C4-2B (cell line): Measurements from ENCODE around the gene CD99.

ENCODE experiments used
- CTCF ChIP-seq: fragments of 450-650 bp; conservative IDR thresholded peaks from 2 replicates; pipeline ENCODE4 v1.5.1; 2017; ENCODE audit warnings: mild to moderate bottlenecking
- ZFX ChIP-seq: fragments of 450-650 bp; IDR thresholded peaks from 2 replicates; pipeline ENCODE4 v1.6.1; 2017

DNA sequence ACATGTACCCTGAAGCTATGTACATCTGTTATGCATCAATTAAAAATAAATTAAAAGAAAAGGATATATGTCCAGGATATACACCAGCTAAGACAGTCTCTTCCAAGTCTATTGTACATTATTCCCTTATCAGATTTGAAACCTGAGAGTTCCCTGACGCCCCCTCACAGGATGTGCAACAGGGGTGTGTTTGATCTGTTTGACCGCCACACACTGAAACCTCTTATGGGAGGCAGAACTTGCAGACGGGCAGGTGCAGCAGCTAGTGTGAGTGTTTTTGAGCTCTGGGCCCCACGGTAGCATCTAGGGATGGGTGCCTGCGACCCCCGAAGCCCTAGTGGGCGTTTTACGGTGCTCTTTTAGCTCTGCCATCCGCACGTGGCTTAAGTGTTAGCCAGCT, 65.5 kb downstream of the CD99 start:
- no peak for TF ChIP-seq CTCF
- TF ChIP-seq ZFX: no peak
